Ishikawa (cell line): ENCODE measurements around the gene SDK2.
A peak's percentile ranks its signal among the peaks of the same experiment; 100 is the strongest.

ENCODE experiments used
- CEBPB ChIP-seq: IDR thresholded peaks from 2 replicates; pipeline ENCODE4 v1.6.1; 2012
- CREB1 ChIP-seq: IDR thresholded peaks from 2 replicates; pipeline ENCODE4 v1.6.1; 2012; ENCODE audit warnings: low read depth
- EGR1 ChIP-seq: IDR thresholded peaks from 2 replicates; pipeline ENCODE4 v1.6.1; 2012
- EP300 ChIP-seq: IDR thresholded peaks from 2 replicates; pipeline ENCODE4 v1.6.1; 2012; ENCODE audit warnings: borderline replicate concordance
- FOXM1 ChIP-seq: IDR thresholded peaks from 2 replicates; pipeline ENCODE4 v1.6.1; 2012; ENCODE audit warnings: low read depth, borderline replicate concordance
- MAX ChIP-seq: IDR thresholded peaks from 2 replicates; pipeline ENCODE4 v1.6.1; 2012
- NFIC ChIP-seq: IDR thresholded peaks from 2 replicates; pipeline ENCODE4 v1.6.1; 2012
- RAD21 ChIP-seq: IDR thresholded peaks from 2 replicates; pipeline ENCODE4 v1.6.1; 2012; ENCODE audit warnings: low read depth
- REST ChIP-seq: IDR thresholded peaks from 2 replicates; pipeline ENCODE4 v1.6.1; 2012; ENCODE audit warnings: low read depth, mild to moderate bottlenecking
- TAF1 ChIP-seq: IDR thresholded peaks from 2 replicates; pipeline ENCODE4 v1.6.1; 2012; ENCODE audit warnings: low read depth, mild to moderate bottlenecking
- TCF12 ChIP-seq: IDR thresholded peaks from 2 replicates; pipeline ENCODE4 v1.6.1; 2012; ENCODE audit warnings: low read depth
- TEAD4 ChIP-seq: IDR thresholded peaks from 2 replicates; pipeline ENCODE4 v1.6.1; 2012
- USF1 ChIP-seq: IDR thresholded peaks from 2 replicates; pipeline ENCODE4 v1.6.1; 2012
- YY1 ChIP-seq: IDR thresholded peaks from 2 replicates; pipeline ENCODE4 v1.6.1; 2012; ENCODE audit warnings: low read depth
- ZBTB7A ChIP-seq: IDR thresholded peaks from 2 replicates; pipeline ENCODE4 v1.6.1; 2012; ENCODE audit warnings: low read depth

SDK2 gene

GRCh38 chr17:73506470-73507435 lies 137.5 kb downstream of the SDK2 start:
- TF ChIP-seq TAF1 (no peak), FOXM1 (no peak), YY1 (no peak), ZBTB7A (no peak), TEAD4 (no peak)

- TF ChIP-seq MAX (peak; percentile 27; the same call in 1 of the 2 replicates), CREB1 (no peak), YY1 (no peak), USF1 (peak; percentile 71)
Measured at GRCh38 chr17:73503560-73503959, 140.7 kb downstream of the SDK2 start.

GRCh38 chr17:73500414-73500999 lies 143.7 kb downstream of the SDK2 start:
- TF ChIP-seq REST (no peak), TAF1 (no peak), MAX (no peak), ZBTB7A (no peak), EGR1 (no peak), FOXM1 (no peak), NFIC (no peak), USF1 (no peak), CEBPB (no peak), TCF12 (no peak), EP300 (no peak), RAD21 (no peak), TEAD4 (no peak), CREB1 (no peak), YY1 (no peak)

GRCh38 chr17:73498886-73499554 lies 145.2 kb downstream of the SDK2 start:
- TF ChIP-seq USF1, result no peak
- no peak for TF ChIP-seq NFIC
- no peak for TF ChIP-seq MAX
- TF ChIP-seq EGR1, result no peak
- TF ChIP-seq CEBPB, result no peak

GRCh38 chr17:73498176-73498575 lies 146.1 kb downstream of the SDK2 start:
- TF ChIP-seq TEAD4 (no peak), FOXM1 (no peak), CEBPB (no peak), EP300 (no peak), TCF12 (no peak), CREB1 (no peak), ZBTB7A (no peak), REST (no peak), USF1 (no peak), YY1 (no peak), RAD21 (no peak)
